ENCODE results near the gene STOX1. TPM values are rescaled to one million over a fixed set of nuclear protein-coding genes. Genes with fewer than 3 reads are reported as not detected.
"Not testable (repeated sequence)": the region's sequence is repeated elsewhere in the genome, so short reads cannot be mapped to it uniquely, and the experiment has no call there.

The STOX1 gene
- total and polyA plus RNA-seq, 12 donors, result 2.2 to 16.5 (median 9.5) TPM

DNA sequence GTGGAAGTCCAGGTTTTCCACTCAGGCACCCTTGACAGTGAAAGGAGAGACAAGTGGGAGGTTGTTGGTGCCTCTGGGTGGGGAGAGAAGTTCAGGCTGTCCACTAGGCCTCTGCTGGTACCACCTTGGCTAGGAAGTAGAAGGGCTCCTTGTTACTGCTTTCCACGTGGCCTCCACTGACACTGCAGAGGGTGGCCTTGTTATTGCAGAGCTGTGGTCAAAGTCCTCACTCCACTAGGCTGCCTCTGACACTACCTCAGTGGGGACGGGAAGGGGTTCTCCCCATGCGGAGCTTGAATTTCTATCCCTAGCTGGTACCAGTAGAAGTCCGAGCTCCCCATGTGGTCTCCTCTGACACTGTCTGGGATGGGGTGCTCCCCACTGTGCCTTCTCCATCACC lies 14.9 kb upstream of the STOX1 start:
- H3K27me3 ChIP-seq, result no peaks in the 10 kb centered on the region
- H3K36me3 ChIP-seq (replicated peaks in 1 of 2), result no peaks in the 10 kb centered on the region
- no peak for DNase-seq
- TF ChIP-seq POLR2A (IDR thresholded peaks at IDR 0.05), result no peak
- TF ChIP-seq, protein P1, sequence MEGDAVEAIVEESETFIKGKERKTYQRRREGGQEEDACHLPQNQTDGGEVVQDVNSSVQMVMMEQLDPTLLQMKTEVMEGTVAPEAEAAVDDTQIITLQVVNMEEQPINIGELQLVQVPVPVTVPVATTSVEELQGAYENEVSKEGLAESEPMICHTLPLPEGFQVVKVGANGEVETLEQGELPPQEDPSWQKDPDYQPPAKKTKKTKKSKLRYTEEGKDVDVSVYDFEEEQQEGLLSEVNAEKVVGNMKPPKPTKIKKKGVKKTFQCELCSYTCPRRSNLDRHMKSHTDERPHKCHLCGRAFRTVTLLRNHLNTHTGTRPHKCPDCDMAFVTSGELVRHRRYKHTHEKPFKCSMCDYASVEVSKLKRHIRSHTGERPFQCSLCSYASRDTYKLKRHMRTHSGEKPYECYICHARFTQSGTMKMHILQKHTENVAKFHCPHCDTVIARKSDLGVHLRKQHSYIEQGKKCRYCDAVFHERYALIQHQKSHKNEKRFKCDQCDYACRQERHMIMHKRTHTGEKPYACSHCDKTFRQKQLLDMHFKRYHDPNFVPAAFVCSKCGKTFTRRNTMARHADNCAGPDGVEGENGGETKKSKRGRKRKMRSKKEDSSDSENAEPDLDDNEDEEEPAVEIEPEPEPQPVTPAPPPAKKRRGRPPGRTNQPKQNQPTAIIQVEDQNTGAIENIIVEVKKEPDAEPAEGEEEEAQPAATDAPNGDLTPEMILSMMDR (IDR thresholded peaks at IDR 0.05), result no peak
- peak overlapping the region; percentile 43 to 81 (median 75) for H3K27ac ChIP-seq
- 66 to 96% (median 81%) methylated on average over 1 to 4 of the region's 4 CpGs for WGBS, 4 donors
- H3K4me1 ChIP-seq (replicated peaks in 1 of 2), result peaks cover 6 to 17% of the 10 kb centered on the region in 2 donors
- no peak overlapping the region for H3K4me3 ChIP-seq
- intact Hi-C loops (cut with DNase I), result no loop called here
- no peaks in the 10 kb centered on the region for H3K9me3 ChIP-seq (replicated peaks in 1 of 3)

DNA sequence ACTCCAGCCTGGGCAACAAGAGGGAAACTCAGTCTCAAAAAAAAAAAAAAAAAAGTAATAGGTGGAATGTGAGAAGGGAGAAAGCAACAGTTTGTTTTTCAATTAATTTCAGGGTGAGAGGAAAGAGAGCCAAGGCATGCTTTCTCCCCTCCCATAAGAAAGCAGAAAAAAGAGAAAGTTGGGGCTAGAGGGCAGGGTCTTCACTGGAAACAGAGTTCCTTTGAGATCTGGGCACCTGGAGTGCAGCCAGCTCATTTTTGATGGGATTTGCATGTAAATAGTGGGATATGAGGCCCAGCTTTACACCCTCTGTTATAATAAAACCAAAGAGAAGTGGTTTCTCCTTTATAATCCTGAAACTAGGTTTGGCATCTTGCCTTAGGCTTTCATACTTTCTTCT lies 13.8 kb upstream of the STOX1 start:
- peaks cover 6 to 17% of the 10 kb centered on the region in 2 donors for H3K4me1 ChIP-seq (replicated peaks in 1 of 2)
- no peak for TF ChIP-seq POLR2A (IDR thresholded peaks at IDR 0.05)
- TF ChIP-seq, protein P1 (IDR thresholded peaks at IDR 0.05), result no peak
- intact Hi-C loops (cut with DNase I), result no loop called here
- DNase-seq, result no peak
- H3K36me3 ChIP-seq (replicated peaks in 1 of 2), result no peaks in the 10 kb centered on the region
- H3K4me3 ChIP-seq, result no peak overlapping the region
- no peaks in the 10 kb centered on the region for H3K27me3 ChIP-seq
- no peak overlapping the region for H3K27ac ChIP-seq
- H3K9me3 ChIP-seq (replicated peaks in 1 of 3), result no peaks in the 10 kb centered on the region

DNA sequence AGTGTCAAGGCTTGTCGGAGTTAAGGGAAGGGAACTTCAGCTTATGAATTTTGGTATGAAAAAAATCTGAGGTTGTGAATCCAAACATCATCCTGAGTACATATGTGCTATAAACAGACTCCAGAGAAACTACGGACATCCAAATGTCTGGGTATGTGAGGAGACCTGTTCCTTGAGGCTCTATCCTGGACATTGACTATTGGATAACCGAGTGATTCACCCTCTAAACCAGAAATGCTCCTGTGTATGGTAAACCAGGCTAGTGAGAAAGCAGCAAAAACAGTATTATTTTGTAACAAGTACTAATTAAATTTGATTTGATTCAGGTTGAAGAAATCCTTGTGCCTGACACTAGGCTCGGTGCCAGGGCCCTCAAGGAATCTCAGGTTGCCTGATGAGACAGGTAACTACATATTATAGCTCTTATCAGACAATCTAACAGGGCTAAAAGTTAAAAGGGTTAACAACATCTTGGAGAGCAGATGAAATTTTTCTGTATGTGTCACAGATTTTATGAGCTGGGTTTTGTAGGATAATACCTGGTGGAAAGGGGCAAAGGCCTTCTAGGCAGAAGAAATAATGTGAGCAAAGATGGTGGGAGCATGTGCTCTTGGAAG lies 10.4 kb upstream of the STOX1 start:
- intact Hi-C loops (cut with DNase I), result no loop called here
- Histone ChIP-seq H3K9me3 (replicated peaks in 1 of 3) (no peaks in the 10 kb centered on the region), H3K27ac (no peak overlapping the region), H3K4me1 (replicated peaks in 1 of 2) (peaks cover 4 to 11% of the 10 kb centered on the region in 2 donors), H3K36me3 (replicated peaks in 1 of 2) (no peaks in the 10 kb centered on the region), H3K27me3 (no peaks in the 10 kb centered on the region), H3K4me3 (no peak overlapping the region)
- TF ChIP-seq, protein P1 (IDR thresholded peaks at IDR 0.05), result no peak
- TF ChIP-seq POLR2A (IDR thresholded peaks at IDR 0.05), result no peak
- WGBS, 4 donors, result 69 to 77% (median 73%) methylated on average over 4 of the region's 4 CpGs
- no peak for DNase-seq

DNA sequence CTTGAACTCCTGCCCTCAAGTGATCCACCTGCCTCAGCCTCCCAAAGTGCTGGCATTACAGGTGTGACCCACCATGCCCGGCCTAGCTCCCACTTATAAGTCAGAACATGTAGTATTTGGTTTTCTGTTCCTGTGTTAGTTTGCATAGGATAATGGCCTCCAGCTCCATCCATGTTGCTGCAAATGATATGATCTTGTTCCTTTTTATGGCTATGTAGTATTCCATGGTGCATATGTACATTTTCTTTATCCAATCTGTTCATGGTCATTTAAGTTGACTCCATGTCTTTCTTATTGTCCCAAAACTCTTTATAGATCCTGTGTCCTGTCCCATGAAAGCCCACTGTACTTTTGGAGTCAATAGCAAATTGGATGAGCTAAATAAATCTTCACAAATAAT lies 7.0 kb upstream of the STOX1 start:
- WGBS, 4 donors, result 91 to 100% (median 97%) methylated on average over 1 of the region's 1 CpG
- H3K36me3 ChIP-seq (replicated peaks in 1 of 2); H3K27me3 ChIP-seq; H3K27ac ChIP-seq; intact Hi-C loops (cut with DNase I); DNase-seq; H3K9me3 ChIP-seq (replicated peaks in 1 of 3); H3K4me1 ChIP-seq (replicated peaks in 1 of 2); H3K4me3 ChIP-seq: not testable (repeated sequence)

DNA sequence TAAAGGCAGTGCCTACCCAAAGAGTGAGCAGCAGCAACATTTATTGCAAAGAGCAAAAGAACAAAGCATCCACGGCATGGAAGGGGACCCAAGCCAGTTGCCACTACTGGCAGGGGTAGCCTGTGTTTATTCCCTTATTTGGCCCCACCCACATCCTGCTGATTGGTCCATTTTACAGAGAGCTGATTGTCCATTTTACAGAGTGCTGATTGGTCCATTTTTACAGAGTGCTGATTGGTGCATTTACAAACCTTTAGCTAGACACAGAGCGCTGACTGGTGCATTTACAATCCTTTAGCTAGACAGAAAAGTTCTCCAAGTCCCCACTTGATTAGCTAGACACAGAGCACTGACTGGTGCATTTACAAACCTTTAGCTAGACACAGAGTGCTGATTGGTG lies 4.7 kb upstream of the STOX1 start:
- WGBS, 4 donors, result 85 to 100% (median 93%) methylated on average over 2 of the region's 2 CpGs
- not testable (repeated sequence) for H3K27ac ChIP-seq, DNase-seq

DNA sequence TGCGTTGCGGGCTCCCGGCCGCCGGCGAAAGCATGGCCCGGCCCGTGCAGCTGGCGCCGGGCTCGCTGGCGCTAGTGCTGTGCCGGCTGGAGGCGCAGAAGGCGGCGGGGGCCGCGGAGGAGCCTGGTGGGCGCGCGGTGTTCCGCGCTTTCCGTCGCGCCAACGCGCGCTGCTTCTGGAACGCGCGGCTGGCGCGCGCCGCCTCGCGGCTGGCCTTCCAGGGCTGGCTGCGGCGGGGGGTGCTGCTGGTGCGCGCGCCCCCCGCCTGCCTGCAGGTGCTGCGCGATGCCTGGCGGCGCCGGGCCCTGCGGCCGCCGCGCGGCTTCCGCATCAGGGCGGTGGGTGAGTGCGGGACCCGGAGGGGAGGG lies 245 bp downstream of the STOX1 start:
- H3K4me1 ChIP-seq (replicated peaks in 1 of 2); H3K9me3 ChIP-seq (replicated peaks in 1 of 3); H3K36me3 ChIP-seq (replicated peaks in 1 of 2); DNase-seq; H3K27me3 ChIP-seq; intact Hi-C loops (cut with DNase I): not testable (repeated sequence)
- Histone ChIP-seq H3K4me3 (peak overlapping the region in 2 of 4 donors; percentile 48 to 78), H3K27ac (peak overlapping the region in 3 of 5 donors; percentile 68 to 86 (median 84))
- WGBS, 4 donors, result 0 to 1% methylated on average over 11 to 17 of the region's 58 CpGs; no CpG with 5 or more reads in 2 of the 4 donors

More for the DNA sequence above, 4.7 kb upstream of the STOX1 start:
- intact Hi-C loops (cut with DNase I); H3K4me1 ChIP-seq (replicated peaks in 1 of 2); H3K9me3 ChIP-seq (replicated peaks in 1 of 3); H3K36me3 ChIP-seq (replicated peaks in 1 of 2); H3K27me3 ChIP-seq; H3K4me3 ChIP-seq: not testable (repeated sequence)

DNA sequence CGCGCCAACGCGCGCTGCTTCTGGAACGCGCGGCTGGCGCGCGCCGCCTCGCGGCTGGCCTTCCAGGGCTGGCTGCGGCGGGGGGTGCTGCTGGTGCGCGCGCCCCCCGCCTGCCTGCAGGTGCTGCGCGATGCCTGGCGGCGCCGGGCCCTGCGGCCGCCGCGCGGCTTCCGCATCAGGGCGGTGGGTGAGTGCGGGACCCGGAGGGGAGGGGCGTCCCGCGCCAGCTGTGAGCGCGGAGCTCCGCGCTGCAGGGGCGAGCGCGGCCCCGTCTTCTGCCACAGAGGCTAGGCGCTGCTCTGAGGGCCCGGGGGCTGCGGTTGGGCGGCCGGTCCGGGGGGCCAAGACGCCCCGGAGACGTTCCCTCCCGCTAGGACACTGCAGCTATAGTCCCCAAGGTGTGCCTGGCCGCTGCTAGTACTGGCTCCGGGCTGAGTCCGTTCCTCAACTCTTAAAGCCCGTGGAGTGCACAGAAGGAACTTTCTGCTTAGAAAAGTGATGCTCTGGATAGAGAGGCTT lies 811 bp downstream of the STOX1 start:
- 0% methylated on average over 1 to 29 of the region's 59 CpGs for WGBS, 4 donors
- H3K36me3 ChIP-seq (replicated peaks in 1 of 2); H3K9me3 ChIP-seq (replicated peaks in 1 of 3); intact Hi-C loops (cut with DNase I); H3K4me1 ChIP-seq (replicated peaks in 1 of 2); H3K27me3 ChIP-seq; H3K27ac ChIP-seq: not testable (repeated sequence)
- DNase-seq, result peak in 3 of 7 donors; percentile 16 to 21 (median 20)
- H3K4me3 ChIP-seq, result peak overlapping the region in 2 of 4 donors; percentile 8 to 65
